GM15510 (cell line): ENCODE measurements around the gene AFF3.

Source experiments
- POLR2A ChIP-seq: IDR thresholded peaks from 3 replicates; pipeline ENCODE4 v1.6.1; 2011; ENCODE audit warnings: borderline replicate concordance; ENCODE audit not compliant: insufficient read length; ENCODE audit errors: extremely low read depth

Gene AFF3

GRCh38 chr2:99666256-99666655, 476.1 kb downstream of the AFF3 start:
- TF ChIP-seq POLR2A = no peak

DNA sequence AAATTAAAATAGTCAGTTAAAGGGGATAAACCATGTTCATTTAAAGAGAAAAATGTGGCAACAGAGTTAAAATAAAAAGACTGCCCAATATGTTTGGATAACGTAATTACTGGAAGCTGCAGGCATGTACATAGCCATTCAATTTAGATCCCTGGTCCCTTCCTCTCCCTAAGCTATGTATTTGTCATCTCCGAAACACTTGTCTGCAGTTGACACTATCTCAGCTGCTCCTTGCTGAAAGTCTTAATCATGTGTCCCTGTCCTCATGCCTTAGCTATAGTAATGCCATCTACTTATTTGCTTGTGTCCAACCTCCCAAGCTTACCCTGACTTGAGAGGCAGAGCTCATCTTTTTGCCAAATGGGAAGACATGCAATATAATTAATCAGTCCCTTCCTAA, 478.7 kb downstream of the AFF3 start:
- no peak for TF ChIP-seq POLR2A

DNA sequence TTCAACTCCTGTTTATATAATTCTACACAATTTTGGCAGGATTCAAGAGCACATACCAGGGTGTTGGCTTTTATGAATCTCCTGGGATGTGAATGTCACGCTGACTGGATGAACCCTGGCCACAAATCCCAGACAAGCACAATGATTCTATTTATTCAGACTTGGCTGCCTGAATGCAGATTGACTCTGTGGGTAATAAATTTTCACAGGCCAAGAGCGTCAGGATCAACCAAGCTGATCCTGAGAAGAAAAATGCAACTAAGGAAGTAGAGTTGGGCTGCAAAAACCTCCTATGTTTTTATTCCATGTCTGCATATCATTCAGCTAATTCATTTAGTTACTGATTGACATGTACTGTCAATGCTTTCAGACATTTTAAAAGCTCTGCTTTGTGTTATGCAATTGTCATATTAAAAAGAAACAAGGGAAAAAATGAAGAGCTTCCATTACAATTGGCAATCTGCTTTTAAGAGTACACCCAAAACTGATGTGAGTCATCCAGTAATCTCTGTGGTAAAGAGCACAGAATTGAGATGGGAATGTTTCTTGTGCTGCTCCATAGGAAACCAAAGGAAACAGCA, 479.5 kb downstream of the AFF3 start:
- no peak for TF ChIP-seq POLR2A

DNA sequence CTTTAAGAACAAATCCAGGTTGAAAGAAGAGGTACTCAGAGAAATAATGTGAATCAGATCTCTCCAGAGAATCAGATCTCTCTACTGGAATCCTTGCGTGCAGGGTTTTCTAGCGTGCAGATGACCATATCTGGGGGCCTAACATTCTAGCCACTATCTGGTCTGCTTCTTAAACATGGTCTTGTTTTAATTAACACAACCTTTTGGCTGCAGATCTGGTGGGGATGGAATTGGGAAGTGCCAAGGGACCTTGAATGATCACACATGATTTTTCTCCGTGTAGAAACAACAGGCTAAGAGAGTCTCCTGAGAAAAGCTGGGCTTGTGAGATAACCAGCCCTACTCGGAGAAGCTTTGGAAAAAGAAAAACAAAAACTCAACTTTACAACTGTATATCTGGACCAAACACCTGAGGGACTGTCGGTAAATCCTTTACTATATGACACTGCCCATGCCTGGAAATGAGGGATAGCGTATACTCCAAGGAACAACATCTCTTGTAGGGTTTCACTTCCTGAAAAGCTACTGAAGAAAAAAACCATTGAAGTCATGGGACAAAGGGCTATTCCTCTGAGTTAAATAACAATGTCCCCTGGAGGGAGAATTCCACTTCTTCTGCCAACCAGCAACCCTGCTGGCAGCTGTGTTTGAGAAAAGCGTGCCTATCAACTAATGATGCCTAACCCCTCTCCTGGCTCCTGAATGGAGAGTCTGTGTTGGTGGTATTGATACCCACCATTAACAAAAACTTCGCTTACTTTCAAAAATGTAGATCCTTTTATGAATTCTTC, 481.6 kb downstream of the AFF3 start:
- TF ChIP-seq POLR2A = no peak

DNA sequence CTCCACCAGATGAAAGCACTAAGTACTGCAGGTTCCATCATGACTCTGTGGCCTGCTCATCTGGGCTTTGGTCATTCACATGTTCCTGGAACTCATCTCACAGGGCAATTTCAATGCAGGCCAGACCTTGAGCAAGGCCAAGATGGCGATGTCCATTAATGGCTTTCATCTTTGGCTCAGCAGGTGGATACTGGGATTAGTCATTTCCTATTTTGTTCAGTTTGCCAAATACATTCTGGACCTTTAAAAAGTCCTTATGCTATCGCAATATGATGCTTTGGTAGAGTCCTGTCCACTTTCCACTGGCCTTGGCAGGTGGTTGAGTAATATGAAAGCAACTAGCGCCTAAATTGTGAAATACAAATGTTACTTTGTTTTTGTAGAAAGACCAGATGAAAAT, 482.5 kb downstream of the AFF3 start:
- TF ChIP-seq POLR2A = no peak

- TF ChIP-seq POLR2A = no peak
Measured at GRCh38 chr2:99657691-99658258, 484.6 kb downstream of the AFF3 start.

- no peak for TF ChIP-seq POLR2A
Measured at GRCh38 chr2:99656994-99657393, 485.4 kb downstream of the AFF3 start.

DNA sequence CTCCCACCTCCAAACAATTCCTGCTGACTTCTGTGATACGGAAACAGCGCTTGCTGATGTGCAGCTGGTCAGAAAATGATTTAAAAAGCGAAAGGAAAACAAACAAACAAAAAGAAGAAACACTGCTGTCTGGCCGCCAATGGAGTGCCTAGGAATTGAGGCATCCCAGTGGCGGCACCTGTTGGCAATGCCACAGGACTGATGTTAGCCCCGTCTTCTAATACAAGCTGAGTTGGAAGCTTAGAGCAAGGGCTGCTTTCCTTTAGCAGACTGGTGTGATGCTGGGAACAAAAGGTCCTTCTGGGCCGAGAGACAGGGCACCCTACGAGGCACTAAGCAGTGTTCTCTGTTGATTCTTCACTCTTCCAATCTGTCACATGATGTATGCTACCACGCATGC, 489.0 kb downstream of the AFF3 start:
- TF ChIP-seq POLR2A = no peak

DNA sequence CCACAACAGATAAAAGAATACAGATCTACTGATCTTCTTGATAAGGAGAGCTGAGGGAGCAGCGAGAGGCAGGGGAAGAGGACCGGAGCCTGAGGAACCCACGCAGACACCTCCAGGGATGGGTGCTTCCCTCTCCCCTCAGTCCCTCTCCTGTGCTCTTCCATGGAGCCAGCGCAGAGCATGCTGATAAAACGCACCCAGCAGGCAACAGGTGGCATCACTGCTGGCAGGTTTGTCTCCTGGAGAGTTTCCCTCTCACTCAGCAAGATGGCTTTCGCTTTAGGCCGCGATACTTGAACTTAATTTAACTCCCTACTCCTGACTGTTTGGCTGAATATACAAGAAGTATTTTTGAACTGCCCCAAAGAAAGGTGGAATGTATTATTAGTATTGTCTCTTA, 489.5 kb downstream of the AFF3 start:
- TF ChIP-seq POLR2A = no peak

DNA sequence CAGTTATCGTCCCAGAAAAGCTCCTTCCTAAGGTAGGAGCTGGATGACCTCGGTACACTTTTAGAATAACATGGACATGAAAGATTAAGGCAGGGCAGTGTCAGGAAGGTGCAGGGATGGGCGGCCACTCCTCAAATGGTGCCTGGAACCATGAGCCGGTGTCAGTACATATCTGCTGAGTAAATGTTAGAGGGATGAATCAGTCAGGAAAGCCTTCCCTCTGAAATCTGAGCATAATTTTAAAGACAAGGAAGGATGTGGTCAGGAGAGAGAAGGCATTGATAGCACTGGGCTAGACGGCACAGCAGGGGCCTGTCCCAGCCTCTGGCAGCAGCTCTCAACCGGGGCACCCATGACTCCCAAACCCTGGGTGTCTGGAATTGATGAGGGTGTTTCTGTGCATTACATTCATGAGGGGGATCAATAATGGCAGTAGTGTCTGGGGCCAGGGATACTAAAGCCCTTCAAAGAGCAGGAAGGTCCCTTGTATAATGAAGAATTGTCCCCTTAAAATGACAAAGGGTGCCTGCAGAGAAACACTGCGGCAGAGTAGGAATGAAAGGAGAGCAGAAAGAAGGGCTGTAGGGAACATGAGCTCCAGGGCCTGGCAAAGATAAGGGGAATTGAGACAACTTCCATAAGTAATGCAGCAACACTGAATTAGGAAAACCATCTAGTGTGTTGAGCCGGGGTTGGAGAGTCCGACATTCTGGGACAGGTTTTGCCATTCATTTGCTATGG, 490.3 kb downstream of the AFF3 start:
- no peak for TF ChIP-seq POLR2A

GRCh38 chr2:99648906-99649789, 493.2 kb downstream of the AFF3 start:
- TF ChIP-seq POLR2A = no peak

GRCh38 chr2:99648178-99648844, 494.1 kb downstream of the AFF3 start:
- no peak for TF ChIP-seq POLR2A

DNA sequence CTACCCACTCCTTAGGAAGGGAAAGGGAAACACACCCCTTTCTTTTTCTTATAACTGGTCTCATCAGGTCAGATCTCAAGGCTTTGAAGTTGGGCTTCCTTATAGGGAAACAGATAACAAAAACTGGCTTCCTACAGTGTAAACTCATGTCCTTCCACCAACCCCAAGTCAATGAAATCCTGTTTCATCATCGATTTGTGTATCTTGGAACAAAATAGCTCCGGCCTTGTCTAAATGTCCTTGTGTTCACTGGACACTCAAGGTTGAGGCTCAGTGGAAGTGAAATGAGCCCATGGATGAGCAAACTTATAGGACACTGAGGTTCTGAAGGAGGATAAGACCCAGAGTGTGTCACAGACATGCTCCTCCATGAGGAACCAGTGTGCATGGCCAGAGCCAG, 496.4 kb downstream of the AFF3 start:
- TF ChIP-seq POLR2A = no peak

DNA sequence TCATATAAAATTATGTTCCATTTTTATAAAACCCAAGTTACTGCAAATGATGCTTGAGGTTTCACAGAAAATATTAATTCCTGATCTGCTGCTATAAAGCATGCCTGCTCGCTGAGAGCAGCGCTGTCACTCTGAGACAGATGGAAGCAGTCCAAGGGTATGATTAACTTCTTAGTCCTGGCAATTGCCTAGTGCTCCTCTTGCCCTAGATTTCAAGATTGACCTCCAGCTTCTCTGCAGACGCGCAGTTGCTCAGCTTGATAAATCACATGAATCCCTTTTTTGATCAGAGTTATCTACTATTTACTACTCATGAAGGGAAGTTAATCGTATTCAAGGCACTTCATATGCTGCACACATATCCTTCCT, 498.0 kb downstream of the AFF3 start:
- no peak for TF ChIP-seq POLR2A
